HG03097 (cell line): ENCODE measurements around the gene RAB6B.
"Not testable (repeated sequence)": the region's sequence is repeated elsewhere in the genome, so short reads cannot be mapped to it uniquely, and the experiment has no call there.

Experiments
- ATAC-seq: cut with Tn5 transposase; IDR thresholded peaks from one replicate; pipeline ENCODE4 v1.9.1; 2021; ENCODE audit not compliant: unreplicated experiment, low FRiP score

The RAB6B gene

GRCh38 chr3:133824961-133825485, 70.7 kb downstream of the RAB6B start:
- no peak for ATAC-seq

DNA sequence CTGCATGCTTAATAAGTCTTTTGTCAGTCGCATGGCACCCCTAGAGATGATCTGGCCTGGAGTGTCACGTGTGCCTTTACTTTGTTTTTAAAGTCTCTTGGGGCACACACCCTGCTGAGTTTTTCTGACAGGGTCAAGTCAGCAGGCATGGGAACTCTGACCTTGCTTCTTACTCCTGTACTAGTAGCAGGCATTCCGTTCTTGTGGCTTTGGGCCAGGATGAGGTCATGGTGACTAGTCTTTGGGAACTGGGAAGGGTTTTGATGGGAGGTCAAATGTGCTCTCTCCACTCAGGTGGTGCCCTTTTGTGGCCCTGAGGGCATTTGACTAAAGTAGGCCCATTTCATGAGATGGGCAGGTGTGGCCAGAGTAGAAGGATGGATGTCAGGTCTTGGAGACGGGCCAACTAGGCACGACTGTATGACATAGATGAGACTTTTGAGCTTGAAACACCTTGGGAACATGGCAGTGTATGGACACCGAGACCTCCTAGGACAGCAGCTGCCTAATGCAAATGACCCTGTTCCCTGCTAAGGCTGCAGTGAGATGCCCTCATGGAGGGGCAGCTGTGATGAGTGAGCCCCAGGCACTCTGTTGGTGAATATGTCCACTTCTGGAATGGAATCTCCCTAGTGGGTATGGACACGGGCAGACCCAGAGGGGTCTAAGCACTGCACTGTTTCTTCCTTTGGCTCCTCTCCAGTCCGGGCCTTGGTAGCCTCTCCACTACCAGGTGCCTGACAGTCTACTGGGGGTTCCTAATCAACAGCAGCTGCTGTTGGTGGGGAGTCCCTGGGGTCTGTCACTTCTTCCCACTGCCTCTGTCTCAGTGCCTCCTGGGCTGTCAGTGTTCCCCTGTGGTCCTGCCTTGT, 73.7 kb downstream of the RAB6B start:
- no peak for ATAC-seq

GRCh38 chr3:133820889-133821675, 74.6 kb downstream of the RAB6B start:
- ATAC-seq, result no peak

- ATAC-seq, result no peak
These were observed 75.6 kb downstream of the RAB6B start for GRCh38 chr3:133820129-133820528.

GRCh38 chr3:133815386-133815785, 80.3 kb downstream of the RAB6B start:
- no peak for ATAC-seq

DNA sequence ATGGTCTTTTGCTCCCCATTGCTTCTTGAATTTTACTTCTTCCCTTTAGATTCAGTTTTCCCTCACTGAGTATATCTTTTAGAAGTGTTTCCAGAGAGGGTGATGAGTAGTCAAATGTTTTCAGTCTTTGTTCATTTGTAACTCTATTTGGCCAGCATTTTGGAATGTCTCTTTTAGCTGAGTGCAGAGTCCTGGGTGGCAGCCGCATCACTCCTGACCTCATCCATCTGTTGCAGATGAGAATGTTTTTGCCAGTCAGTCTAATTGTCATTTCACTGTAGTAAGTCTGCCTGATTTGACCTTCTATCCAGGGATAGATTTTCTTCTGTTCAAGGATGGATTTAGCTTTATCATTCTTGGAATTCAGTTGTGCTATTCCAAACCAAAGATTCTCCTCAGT, 82.8 kb downstream of the RAB6B start:
- ATAC-seq, result no peak

GRCh38 chr3:133805702-133806475, 89.8 kb downstream of the RAB6B start, which contains the start of gene SRPRB:
Gene SRPRB, plus strand, starts transcription at chr3:133805815. Its CDS starts 34 bp downstream, at chr3:133805849.
- ATAC-seq, result peak; percentile 95

DNA sequence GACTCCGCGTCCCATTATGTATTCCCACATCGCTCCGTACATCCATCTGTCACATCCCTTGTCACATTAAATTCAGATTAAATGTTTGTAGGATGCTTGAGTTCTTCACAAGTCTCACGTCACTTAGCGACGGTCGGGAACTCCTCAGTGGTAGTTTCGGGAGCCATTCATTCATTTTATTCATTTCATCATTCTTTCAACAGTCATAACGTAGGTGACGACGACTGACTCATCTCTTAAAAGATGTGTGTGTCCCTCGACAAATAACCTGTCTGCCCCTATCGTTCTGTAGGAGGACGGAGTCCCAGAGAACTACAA, 90.3 kb downstream of the RAB6B start:
- ATAC-seq, result no peak

GRCh38 chr3:133804896-133805295, 90.8 kb downstream of the RAB6B start:
- ATAC-seq, result no peak

GRCh38 chr3:133803469-133803868, 92.2 kb downstream of the RAB6B start:
- no peak for ATAC-seq

GRCh38 chr3:133799794-133800585, 95.7 kb downstream of the RAB6B start:
- no peak for ATAC-seq

DNA sequence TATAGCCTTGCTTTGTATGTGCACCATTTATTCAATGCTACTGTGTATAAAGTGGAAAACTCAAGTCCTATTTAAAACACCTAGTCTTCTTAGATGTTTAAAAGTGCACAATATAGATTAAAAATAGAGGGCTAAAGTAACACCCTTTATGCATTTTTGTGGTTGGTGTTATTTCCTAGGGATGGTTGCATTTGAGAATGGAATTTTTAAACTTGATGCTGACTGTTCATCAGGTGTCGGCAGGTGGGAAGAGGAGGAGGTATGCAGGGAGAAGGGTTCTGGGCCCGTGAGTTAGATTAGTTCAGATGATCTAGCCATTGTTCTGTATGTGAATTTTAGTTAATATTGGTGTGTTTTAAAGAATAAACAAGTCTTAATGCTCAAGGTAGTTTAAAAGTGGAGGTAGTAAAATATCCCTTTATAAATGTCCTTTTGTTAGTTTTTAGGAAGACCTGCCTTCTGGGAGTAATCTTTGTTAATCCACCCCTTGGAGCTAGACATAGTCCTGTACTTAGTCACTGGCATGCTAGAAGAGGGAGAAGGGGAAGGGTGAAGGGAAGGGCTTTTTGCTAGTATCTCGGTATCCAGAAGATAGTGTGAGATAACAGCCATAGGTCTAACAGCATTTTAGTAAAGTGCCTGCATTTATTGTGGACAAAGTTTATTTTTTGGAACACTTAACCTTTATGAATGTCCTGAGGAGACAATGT, 98.1 kb downstream of the RAB6B start:
- ATAC-seq, result no peak

GRCh38 chr3:133792171-133792763, 103.4 kb downstream of the RAB6B start:
- ATAC-seq, result no peak

- ATAC-seq, result no peak
These were observed 107.7 kb downstream of the RAB6B start for GRCh38 chr3:133788024-133788423.

- ATAC-seq, result no peak
These were observed 111.9 kb downstream of the RAB6B start for GRCh38 chr3:133783762-133784161.

GRCh38 chr3:133782454-133782853, 113.2 kb downstream of the RAB6B start:
- ATAC-seq, result no peak

DNA sequence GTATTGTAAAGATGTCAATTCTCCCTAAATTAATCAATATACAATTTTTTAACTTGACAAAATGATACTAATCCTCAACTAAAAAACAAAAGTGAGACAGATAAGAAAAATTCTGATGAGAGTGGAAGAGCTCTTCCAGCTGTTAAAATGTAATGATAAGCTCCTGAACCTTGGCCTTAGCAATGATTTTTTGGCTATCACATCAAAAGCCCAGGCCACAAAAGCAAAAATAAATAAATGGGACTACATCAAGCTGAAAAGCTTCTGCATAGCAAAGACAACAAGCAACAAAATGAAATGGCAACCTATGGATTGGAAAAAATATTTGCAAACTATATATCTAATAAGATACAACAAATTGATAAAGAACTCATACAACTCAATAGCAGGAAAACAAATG, 114.1 kb downstream of the RAB6B start:
- ATAC-seq, result no peak

- ATAC-seq, result not testable (repeated sequence)
These were observed 114.9 kb downstream of the RAB6B start for GRCh38 chr3:133780756-133781155.

GRCh38 chr3:133779626-133780203, 116.0 kb downstream of the RAB6B start:
- no peak for ATAC-seq
